Measurements from ENCODE around the gene PFAS. TPM values are rescaled to one million over a fixed set of nuclear protein-coding genes. Genes with fewer than 3 reads are reported as not detected.
"Not testable (repeated sequence)": the region's sequence is repeated elsewhere in the genome, so short reads cannot be mapped to it uniquely, and the experiment has no call there.

The PFAS gene
- total RNA-seq, 1 donor from 2014 or later: 9.5 TPM

DNA sequence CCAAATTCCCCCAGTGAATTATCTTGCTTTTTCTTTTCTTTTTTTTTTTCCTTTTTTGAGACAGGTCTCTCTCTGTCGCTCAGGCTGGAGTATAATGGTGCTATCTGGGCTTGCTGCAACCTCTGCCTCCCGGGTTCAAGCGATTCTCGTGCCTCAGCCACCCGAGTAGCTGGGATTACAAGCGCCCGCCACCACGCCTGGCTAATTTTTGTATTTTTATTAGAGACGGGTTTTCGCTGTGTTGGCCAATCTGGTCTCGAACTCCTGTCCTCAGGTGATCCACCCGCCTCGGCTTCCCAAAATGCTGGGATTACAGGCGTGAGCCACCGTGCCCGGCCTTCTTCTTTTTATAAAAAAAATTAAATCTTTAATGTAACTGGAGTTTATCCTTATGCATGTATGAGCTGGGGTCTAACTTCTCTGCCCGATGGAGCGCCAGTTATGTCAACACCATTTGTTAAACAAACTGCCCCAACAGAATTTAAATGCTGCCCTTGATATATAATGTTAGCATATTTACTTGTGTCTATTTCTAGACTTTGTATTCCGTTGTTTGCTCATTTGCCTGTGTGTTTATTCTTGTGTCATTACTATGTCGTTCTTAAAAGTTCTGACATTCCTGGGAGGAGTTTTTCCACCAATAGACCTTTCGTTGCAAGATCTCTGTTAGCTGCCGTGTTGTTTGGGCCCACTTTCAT lies 38.2 kb upstream of the PFAS start:
- FAIRE-seq (no peak), DNase-seq (ENCODE audit: low read depth) (no peak)
- H3K27me3 ChIP-seq (ENCODE audit: control insufficient read depth, insufficient read depth, low read length): no peaks in the 10 kb centered on the region
- peak overlapping the region; percentile 72 for H3K4me3 ChIP-seq (ENCODE audit: low read depth, low read length)
- TF ChIP-seq, protein P1, sequence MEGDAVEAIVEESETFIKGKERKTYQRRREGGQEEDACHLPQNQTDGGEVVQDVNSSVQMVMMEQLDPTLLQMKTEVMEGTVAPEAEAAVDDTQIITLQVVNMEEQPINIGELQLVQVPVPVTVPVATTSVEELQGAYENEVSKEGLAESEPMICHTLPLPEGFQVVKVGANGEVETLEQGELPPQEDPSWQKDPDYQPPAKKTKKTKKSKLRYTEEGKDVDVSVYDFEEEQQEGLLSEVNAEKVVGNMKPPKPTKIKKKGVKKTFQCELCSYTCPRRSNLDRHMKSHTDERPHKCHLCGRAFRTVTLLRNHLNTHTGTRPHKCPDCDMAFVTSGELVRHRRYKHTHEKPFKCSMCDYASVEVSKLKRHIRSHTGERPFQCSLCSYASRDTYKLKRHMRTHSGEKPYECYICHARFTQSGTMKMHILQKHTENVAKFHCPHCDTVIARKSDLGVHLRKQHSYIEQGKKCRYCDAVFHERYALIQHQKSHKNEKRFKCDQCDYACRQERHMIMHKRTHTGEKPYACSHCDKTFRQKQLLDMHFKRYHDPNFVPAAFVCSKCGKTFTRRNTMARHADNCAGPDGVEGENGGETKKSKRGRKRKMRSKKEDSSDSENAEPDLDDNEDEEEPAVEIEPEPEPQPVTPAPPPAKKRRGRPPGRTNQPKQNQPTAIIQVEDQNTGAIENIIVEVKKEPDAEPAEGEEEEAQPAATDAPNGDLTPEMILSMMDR (IDR thresholded peaks at IDR 0.05; ENCODE audit: insufficient read depth, low read length, severe bottlenecking): no peak
- H3K36me3 ChIP-seq (ENCODE audit: control insufficient read depth, insufficient read depth, low read length): no peaks in the 10 kb centered on the region

DNA sequence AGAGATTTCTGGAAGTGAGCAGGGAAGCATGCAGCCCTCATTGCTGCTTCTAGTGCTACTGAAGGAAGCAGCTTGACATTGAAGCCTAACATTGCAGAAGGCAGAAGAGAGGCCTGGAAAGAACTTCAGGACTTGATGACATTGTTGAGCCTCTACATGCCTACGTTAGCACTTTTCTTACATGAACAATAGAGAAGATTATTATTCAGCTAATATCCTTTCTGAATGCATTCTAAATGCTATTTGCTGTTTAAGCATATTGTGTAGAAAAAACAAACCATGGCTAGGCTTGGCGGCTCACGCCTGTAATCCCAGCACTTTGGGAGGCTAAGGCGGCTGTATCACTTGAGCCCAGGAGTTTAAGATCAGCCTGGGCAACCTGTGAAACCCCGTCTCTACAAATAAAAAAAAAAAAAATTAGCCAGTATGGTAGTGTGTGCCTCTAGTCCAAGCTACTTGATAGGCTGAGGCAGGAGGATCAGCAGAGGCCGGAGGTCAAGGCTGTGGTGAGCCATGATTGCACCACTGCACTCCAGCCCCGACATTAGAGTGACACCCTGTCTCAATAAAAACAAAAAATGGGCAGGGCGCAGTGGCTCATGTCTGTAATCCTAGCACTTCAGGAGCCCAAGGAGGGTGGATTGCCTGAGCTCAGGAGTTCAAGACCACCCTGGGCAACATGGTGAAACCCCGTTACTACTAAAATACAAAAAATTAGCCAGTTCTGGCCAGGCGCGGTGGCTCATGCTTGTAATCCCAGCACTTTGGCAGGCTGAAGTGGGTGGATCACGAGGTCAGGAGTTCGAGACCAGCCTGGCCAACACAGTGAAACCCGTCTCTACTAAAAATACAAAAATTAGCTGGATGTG lies 36.5 kb upstream of the PFAS start:
- Histone ChIP-seq H3K36me3 (ENCODE audit: control insufficient read depth, insufficient read depth, low read length) (no peaks in the 10 kb centered on the region), H3K27me3 (ENCODE audit: control insufficient read depth, insufficient read depth, low read length) (no peaks in the 10 kb centered on the region), H3K4me3 (ENCODE audit: low read depth, low read length) (no peak overlapping the region)
- DNase-seq (ENCODE audit: low read depth) (no peak), FAIRE-seq (no peak)
- TF ChIP-seq, protein P1 (IDR thresholded peaks at IDR 0.05; ENCODE audit: insufficient read depth, low read length, severe bottlenecking): no peak

DNA sequence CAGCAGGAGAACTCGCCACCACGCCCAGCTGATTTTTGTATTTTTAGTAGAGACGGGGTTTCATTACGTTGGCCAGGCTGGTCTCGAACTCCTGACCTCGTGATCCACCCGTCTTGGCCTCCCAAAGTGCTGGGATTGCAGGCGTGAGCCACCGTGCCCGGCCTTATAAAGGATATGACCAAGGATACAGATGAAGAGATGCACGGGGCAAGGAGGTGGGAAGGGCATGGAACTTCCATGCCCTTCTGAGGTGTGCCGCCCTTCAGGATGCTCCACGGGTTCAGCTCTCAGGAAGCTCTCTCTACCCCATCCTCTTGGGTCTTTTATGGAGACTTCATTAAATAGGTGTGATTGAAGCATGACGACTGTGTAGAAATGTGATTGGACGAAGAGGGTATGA lies 35.1 kb upstream of the PFAS start:
- not testable (repeated sequence) for DNase-seq (ENCODE audit: low read depth); H3K4me3 ChIP-seq (ENCODE audit: low read depth, low read length); H3K36me3 ChIP-seq (ENCODE audit: control insufficient read depth, insufficient read depth, low read length); H3K27me3 ChIP-seq (ENCODE audit: control insufficient read depth, insufficient read depth, low read length); FAIRE-seq

DNA sequence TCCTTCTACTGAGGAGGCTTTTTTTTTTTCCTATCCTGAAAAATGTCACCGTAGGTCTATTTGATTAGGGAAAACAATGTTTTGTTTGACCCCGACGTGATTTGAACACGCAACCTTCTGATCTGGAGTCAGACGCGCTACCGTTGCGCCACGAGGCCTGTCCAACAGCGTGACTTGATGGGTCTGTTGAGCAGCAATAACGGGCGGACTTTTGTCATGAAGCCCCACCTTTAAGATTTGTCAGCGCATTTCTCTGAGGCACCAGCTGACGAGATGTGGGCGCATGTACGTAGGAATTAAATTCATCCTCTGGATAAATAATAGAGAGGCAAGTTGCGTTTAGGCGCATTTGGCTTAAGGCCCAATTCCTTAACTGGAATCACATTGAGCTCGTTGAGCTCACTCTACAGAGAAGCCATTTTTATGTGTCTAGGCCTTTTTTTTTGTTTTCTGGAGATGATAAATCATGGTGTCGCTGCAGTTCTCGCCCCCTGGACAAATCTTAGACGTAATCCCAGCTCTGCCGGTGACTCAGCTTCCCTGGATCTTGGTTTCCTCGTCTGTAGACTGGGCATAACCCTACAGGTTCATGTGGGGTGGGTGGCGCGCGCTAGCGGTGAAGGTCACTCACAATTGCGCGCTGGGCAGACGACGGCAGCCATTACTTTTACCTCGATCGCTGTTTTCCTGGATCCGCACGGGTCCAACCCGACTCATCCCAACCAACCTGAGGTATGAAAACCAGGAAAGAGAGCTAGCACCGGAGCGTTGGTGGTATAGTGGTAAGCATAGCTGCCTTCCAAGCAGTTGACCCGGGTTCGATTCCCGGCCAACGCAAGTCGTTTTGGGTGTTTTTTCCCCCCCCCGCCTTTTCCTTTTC lies 28.1 kb upstream of the PFAS start:
- Histone ChIP-seq H3K4me3 (ENCODE audit: low read depth, low read length) (peak overlapping the region; percentile 64), H3K36me3 (ENCODE audit: control insufficient read depth, insufficient read depth, low read length) (no peaks in the 10 kb centered on the region), H3K27me3 (ENCODE audit: control insufficient read depth, insufficient read depth, low read length) (no peaks in the 10 kb centered on the region)
- FAIRE-seq: no peak
- DNase-seq (ENCODE audit: low read depth): peak; percentile 87
- TF ChIP-seq, protein P1 (IDR thresholded peaks at IDR 0.05; ENCODE audit: insufficient read depth, low read length, severe bottlenecking): no peak

DNA sequence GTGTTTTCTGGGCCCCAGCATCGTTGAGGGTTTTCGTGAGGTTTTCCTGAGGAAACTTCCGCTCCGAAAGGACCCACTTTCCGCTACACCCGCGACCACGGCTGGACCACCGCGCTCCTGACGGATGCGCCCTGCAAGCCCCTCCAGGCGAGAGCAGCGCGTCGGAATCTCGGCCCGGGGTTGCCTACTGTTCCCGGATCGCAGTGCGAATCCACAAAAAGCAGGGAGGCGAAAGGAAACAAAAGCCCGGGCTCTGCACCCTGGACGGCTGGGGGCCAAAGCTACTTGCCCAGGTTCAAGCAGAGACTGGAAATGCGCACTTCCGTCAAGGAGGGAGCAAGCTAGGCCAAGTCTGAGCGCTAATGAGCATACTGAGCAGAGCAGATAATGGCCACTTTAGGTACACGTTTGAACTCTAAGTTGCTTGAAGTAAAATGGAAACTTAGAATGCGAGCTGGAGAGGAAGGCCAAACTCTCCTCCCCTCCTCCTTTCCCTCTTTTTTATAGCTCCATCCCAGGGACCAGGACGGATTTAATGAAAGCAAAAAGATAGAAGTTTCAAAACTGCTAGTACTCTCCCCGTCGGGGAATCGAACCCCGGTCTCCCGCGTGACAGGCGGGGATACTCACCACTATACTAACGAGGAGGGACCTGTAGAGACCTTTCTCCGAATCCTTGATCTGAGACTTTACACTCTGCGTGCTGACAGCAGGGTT lies 27.3 kb upstream of the PFAS start:
- Histone ChIP-seq H3K27me3 (ENCODE audit: control insufficient read depth, insufficient read depth, low read length) (no peaks in the 10 kb centered on the region), H3K36me3 (ENCODE audit: control insufficient read depth, insufficient read depth, low read length) (no peaks in the 10 kb centered on the region), H3K4me3 (ENCODE audit: low read depth, low read length) (peak overlapping the region; percentile 64)
- DNase-seq (ENCODE audit: low read depth) (peak; percentile 82), FAIRE-seq (no peak)
- TF ChIP-seq, protein P1 (IDR thresholded peaks at IDR 0.05; ENCODE audit: insufficient read depth, low read length, severe bottlenecking): no peak
